Adrenal gland (tissue), 12 donors: ENCODE measurements around the gene APBB2. TPM values are rescaled to one million over a fixed set of nuclear protein-coding genes. Genes with fewer than 3 reads are reported as not detected.

Experiments
- DNase-seq, 7 donors: peaks; one replicate each; pipeline ENCODE4 v3.0.0-alpha.2; 2019 to 2020
- H3K27ac ChIP-seq, 5 donors: fragments of 200-600 bp; sonication (generic) in 4 of 5; 1 replicate in 3 of 5; 2 replicates in 2 of 5; pipeline versions ENCODE4 v1.5.1 to v1.8.0; 2016 to 2020; ENCODE audit warnings: mild to moderate bottlenecking in 1 of 5
- H3K27me3 ChIP-seq: fragments of 200-600 bp; 2 replicates; pipeline ENCODE4 v1.8.0; 2021
- H3K36me3 ChIP-seq, 2 donors: fragments of 200-600 bp; replicated peaks in 1 of 2; 1 replicate in 1 of 2; 2 replicates in 1 of 2; pipeline versions ENCODE4 v1.5.1 to v1.8.0; 2018 to 2022
- H3K4me1 ChIP-seq, 2 donors: fragments of 200-600 bp; replicated peaks in 1 of 2; 1 replicate in 1 of 2; 2 replicates in 1 of 2; pipeline versions ENCODE4 v1.5.1 to v1.8.0; 2018 to 2021
- H3K4me3 ChIP-seq, 4 donors: fragments of 200-600 bp; sonication (generic) in 3 of 4; one replicate each; pipeline ENCODE4 v1.5.1; 2016 to 2018
- H3K9me3 ChIP-seq, 3 donors: fragments of 200-600 bp; sonication (generic) in 1 of 3; replicated peaks in 1 of 3; 1 replicate in 2 of 3; 2 replicates in 1 of 3; pipeline versions ENCODE4 v1.5.1 to v1.8.0; 2016 to 2021
- POLR2A ChIP-seq, 2 donors: fragments of 450-650 bp; IDR thresholded peaks; one replicate each; pipeline ENCODE4 v1.6.1; 2017; ENCODE audit warnings: antibody characterized with exemption in 2 of 2, mild to moderate bottlenecking in 2 of 2, moderate library complexity in 1 of 2
- WGBS, 4 donors: extraction: QIAGEN DNeasy Blood & Tissue Kit in 2 of 4; methylation state at CpG; one replicate each; pipeline versions ENCODE4 v1.1.5 to v1.1.7; 2013 to 2017; 5-methylcytosine and 5-hydroxymethylcytosine counted together
- intact Hi-C, 2 donors: fragments of 100-400 bp; cut with DNase I; formaldehyde crosslinking; loops; one replicate each; pipeline versions ENCODE4 v1.14.1 to v1.15.0; 2022 to 2023
- polyA plus RNA-seq, 3 donors: library from polyadenylated mRNA; stranded (reverse); fragments of 200-250 nt in 2 of 3; fragments of 350-450 nt in 1 of 3; fragmentation: Illumina TruSeq in 1 of 3; extraction: RNeasy Lipid Tissue Mini Kit (QIAGEN cat#74804) in 1 of 3; gene quantifications; one replicate each; pipeline ENCODE4 v1.2.3, GENCODE V29; 2013 to 2014
- small RNA-seq, 2 donors: library from RNA; depleted of rRNA; stranded (forward); fragments of <200 nt; gene quantifications; one replicate each; pipeline ENCODE3, GENCODE V24; 2016
- total RNA-seq, 9 donors: library from RNA; depleted of rRNA in 4 of 9; stranded (reverse); fragments of >200 nt in 4 of 9; fragments of 120-200 nt in 1 of 9; fragmentation: NEBNext Ultra II Directional in 1 of 9; extraction: Animal tissue kit (Norgen Biotek cat#: 25700) in 1 of 9; gene quantifications; one replicate each; pipeline versions ENCODE4 v1.1.0 to v1.2.4, GENCODE V29; 2013 to 2023
- TF ChIP-seq, protein P1 (sequence below), 6 experiments: fragments of 450-650 bp in 4 of 6; fragments of 200-600 bp in 2 of 6; sonication (generic) in 1 of 6; IDR thresholded peaks; 1 replicate in 5 of 6; 2 replicates in 1 of 6; pipeline versions ENCODE4 v1.5.1 to v1.8.0; 2016 to 2021; ENCODE audit warnings: antibody characterized with exemption in 6 of 6, mild to moderate bottlenecking in 2 of 6, moderate library complexity in 1 of 6
- donor health status: healthy with polysubstance abuse.
- donor health status: Bipolar disorder and iron deficiency.
- donor health status: DM: yes; HTN: yes; CAD: no.
- donor health status: DM: no; HTN: no; CAD: no.
- donor health status: DM: no; HTN: no; CAD: no.
- donor health status: DM: yes; HTN: yes; CAD: no.

APBB2 gene
- total and polyA plus RNA-seq, 12 donors = 12.4 to 135 (median 39.7) TPM

DNA sequence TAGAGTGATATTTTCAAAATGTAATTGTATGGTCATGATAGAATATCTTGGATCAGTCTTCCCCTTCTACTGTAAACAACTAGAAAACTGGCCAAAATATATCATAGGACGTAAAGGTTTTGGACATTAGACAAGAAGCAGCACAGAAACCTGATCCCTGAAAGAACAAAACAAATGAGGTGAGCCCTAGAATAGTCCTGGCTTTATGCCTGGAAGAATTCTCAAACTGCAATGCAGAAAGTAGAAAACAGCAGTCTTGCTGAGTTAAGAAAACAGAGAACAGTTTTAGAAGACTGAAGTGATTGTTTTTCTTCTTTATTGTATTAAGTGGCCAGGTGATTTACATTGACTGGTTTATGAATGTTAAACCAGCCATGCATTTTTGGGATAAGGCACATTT lies 445.1 kb downstream of the APBB2 start:
- Histone ChIP-seq H3K9me3 (no peaks in the 10 kb centered on the region), H3K36me3 (no peaks in the 10 kb centered on the region), H3K27me3 (no peaks in the 10 kb centered on the region), H3K4me3 (no peak overlapping the region), H3K27ac (no peak overlapping the region), H3K4me1 (no peaks in the 10 kb centered on the region)
- intact Hi-C loops = no loop called here
- 66 to 85% (median 76%) methylated on average over 1 of the region's 1 CpG for WGBS, 4 donors
- TF ChIP-seq, protein P1, sequence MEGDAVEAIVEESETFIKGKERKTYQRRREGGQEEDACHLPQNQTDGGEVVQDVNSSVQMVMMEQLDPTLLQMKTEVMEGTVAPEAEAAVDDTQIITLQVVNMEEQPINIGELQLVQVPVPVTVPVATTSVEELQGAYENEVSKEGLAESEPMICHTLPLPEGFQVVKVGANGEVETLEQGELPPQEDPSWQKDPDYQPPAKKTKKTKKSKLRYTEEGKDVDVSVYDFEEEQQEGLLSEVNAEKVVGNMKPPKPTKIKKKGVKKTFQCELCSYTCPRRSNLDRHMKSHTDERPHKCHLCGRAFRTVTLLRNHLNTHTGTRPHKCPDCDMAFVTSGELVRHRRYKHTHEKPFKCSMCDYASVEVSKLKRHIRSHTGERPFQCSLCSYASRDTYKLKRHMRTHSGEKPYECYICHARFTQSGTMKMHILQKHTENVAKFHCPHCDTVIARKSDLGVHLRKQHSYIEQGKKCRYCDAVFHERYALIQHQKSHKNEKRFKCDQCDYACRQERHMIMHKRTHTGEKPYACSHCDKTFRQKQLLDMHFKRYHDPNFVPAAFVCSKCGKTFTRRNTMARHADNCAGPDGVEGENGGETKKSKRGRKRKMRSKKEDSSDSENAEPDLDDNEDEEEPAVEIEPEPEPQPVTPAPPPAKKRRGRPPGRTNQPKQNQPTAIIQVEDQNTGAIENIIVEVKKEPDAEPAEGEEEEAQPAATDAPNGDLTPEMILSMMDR (IDR thresholded peaks at IDR 0.05) = no peak
- no peak for TF ChIP-seq POLR2A (IDR thresholded peaks at IDR 0.05)
- DNase-seq = no peak

DNA sequence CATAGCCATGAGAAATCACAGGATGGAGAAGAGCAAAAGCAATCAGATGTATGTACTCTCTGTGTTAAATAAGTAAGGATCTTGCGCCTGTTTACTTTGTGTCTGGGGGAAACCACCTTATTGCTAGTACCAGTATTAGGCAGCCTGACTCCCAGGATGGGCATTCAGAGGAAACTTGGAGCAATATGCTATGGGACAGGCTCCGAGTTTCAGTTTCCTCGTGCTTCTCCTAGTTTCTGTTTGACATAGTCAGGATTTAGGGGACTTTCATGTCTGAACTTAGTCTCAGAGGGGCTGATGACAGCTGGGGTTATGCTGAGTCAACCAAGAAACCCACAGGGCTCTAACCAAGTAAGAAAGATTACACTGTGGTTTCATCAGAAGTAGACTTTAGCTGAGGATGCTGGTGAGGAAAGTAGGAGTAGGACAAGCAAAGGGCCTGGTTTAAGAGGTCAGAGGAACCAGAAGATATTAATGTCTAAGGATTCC lies 451.1 kb downstream of the APBB2 start:
- Histone ChIP-seq H3K9me3 (no peaks in the 10 kb centered on the region), H3K27ac (no peak overlapping the region), H3K4me3 (no peak overlapping the region), H3K36me3 (no peaks in the 10 kb centered on the region), H3K4me1 (no peaks in the 10 kb centered on the region), H3K27me3 (no peaks in the 10 kb centered on the region)
- DNase-seq = no peak
- intact Hi-C loops = no loop called here
- TF ChIP-seq, protein P1 (IDR thresholded peaks at IDR 0.05) = no peak
- TF ChIP-seq POLR2A (IDR thresholded peaks at IDR 0.05) = no peak
- 71 to 88% (median 80%) methylated on average over 3 of the region's 3 CpGs for WGBS, 4 donors

Small RNA genes lying within 50 kb of the gene (small RNA-seq; reads per million reads assigned to genes)
- gene RF00019 = 0 reads per million in 2 donors
- gene RNA5SP160 = 0 reads per million in 2 donors
- gene RNU6-1195P = 0 reads per million in 2 donors
- gene RNU6-836P = 0 reads per million in 2 donors

Other genes starting within 250 kb of the APBB2 start
- 1,000 to 10,000 TPM in 1 of 9 donors, 100 to 1,000 TPM in 1, 10 to 100 TPM in 7; 12.1 to 1,275 (median 65.1) TPM for gene UCHL1, start 42.4 kb upstream of the APBB2 start, total RNA-seq
- gene UCHL1, start 42.4 kb upstream of the APBB2 start, polyA plus RNA-seq = 100 to 1,000 TPM in 2 of 3 donors, 10 to 100 TPM in 1; 87.6 to 175 (median 145) TPM